Thyroid gland (tissue), 4 donors: ENCODE measurements around the gene REPS1.
"Not testable (repeated sequence)": the region's sequence is repeated elsewhere in the genome, so short reads cannot be mapped to it uniquely, and the experiment has no call there.

Experiments used
- POLR2A ChIP-seq, 2 donors: fragments of 450-650 bp; IDR thresholded peaks; one replicate each; pipeline ENCODE4 v1.6.1; 2017; ENCODE audit warnings: antibody characterized with exemption in 2 of 2, mild to moderate bottlenecking in 2 of 2, moderate library complexity in 1 of 2
- TF ChIP-seq, protein P1 (sequence below), 6 experiments: fragments of 200-600 bp in 3 of 6; fragments of 450-650 bp in 3 of 6; sonication (generic) in 3 of 6; IDR thresholded peaks; one replicate each; pipeline ENCODE4 v1.5.1; 2016 to 2019; ENCODE audit warnings: antibody characterized with exemption in 6 of 6, mild to moderate bottlenecking in 2 of 6, inconsistent platforms in 1 of 6, moderate library complexity in 1 of 6

DNA sequence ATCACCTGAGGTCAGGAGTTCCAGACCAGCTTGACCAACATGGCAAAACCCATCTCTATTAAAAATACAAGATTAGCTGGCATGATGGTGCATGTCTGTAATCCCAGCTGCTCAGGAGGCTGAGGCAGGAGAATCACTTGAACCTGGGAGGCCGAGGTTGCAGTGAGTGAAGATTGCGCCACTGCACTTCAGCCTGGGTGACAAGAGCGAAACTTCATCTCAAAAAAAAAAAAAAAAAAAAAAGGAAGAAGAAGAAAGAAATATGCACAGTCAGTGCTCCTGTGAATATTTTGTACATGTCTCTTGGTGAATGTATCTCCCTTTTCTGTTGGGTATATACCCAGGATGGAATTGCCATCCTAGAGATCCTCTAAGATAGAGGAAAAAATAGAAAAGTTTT lies 37.4 kb upstream of the REPS1 start:
- TF ChIP-seq, protein P1, sequence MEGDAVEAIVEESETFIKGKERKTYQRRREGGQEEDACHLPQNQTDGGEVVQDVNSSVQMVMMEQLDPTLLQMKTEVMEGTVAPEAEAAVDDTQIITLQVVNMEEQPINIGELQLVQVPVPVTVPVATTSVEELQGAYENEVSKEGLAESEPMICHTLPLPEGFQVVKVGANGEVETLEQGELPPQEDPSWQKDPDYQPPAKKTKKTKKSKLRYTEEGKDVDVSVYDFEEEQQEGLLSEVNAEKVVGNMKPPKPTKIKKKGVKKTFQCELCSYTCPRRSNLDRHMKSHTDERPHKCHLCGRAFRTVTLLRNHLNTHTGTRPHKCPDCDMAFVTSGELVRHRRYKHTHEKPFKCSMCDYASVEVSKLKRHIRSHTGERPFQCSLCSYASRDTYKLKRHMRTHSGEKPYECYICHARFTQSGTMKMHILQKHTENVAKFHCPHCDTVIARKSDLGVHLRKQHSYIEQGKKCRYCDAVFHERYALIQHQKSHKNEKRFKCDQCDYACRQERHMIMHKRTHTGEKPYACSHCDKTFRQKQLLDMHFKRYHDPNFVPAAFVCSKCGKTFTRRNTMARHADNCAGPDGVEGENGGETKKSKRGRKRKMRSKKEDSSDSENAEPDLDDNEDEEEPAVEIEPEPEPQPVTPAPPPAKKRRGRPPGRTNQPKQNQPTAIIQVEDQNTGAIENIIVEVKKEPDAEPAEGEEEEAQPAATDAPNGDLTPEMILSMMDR (IDR thresholded peaks at IDR 0.05) = not testable (repeated sequence)
- TF ChIP-seq POLR2A (IDR thresholded peaks at IDR 0.05) = not testable (repeated sequence)
